ENCODE results near the gene B4GAT1. TPM values are rescaled to one million over a fixed set of nuclear protein-coding genes. Genes with fewer than 3 reads are reported as not detected.

Gene B4GAT1
- polyA plus RNA-seq, 2 of the 4 experiments (the other 2 are of a cell fraction): 11.0 to 18.0 TPM

GRCh38 chr11:66328302-66329144 is 18.9 kb downstream of the B4GAT1 start (continued):
- TF ChIP-seq HOXB5 (CRISPR knock-in tag; IDR thresholded peaks at IDR 0.05) (no peak), CBX2 (IDR thresholded peaks at IDR 0.05; ENCODE audit: borderline replicate concordance, low read depth) (no peak), ZC3H11A (IDR thresholded peaks at IDR 0.05) (no peak), REST (IDR thresholded peaks at IDR 0.05) (no peak), E2F6 (IDR thresholded peaks at IDR 0.05; ENCODE audit: borderline replicate concordance, low read depth) (peak; percentile 87; the same call in 1 of the 2 replicates), KDM1A (IDR thresholded peaks at IDR 0.05; ENCODE audit: low read depth) (no peak), MAZ (IDR thresholded peaks at IDR 0.05; ENCODE audit: borderline replicate concordance, low read depth, low read length) (no peak), EP300 (IDR thresholded peaks at IDR 0.05) (no peak), HMGXB4 (CRISPR knock-in tag; IDR thresholded peaks at IDR 0.05; ENCODE audit: borderline replicate concordance) (no peak), POLR2A (IDR thresholded peaks at IDR 0.05; ENCODE audit: low read length) (no peak), ZSCAN20 (CRISPR knock-in tag; IDR thresholded peaks at IDR 0.05) (no peak), POLR2AphosphoS2 (conservative IDR thresholded peaks at IDR 0.05; ENCODE audit: low read length) (no peak), HOXA7 (CRISPR knock-in tag; IDR thresholded peaks at IDR 0.05) (no peak), FOSB (CRISPR knock-in tag; IDR thresholded peaks at IDR 0.05) (no peak), GATA3 (IDR thresholded peaks at IDR 0.05; ENCODE audit: borderline replicate concordance) (no peak), USF2 (IDR thresholded peaks at IDR 0.05) (peak; percentile 71), FOXS1 (CRISPR knock-in tag; IDR thresholded peaks at IDR 0.05) (no peak), JUN (IDR thresholded peaks at IDR 0.05) (no peak), BCL3 (IDR thresholded peaks at IDR 0.05) (no peak), JUNB (IDR thresholded peaks at IDR 0.05) (no peak), RCOR1 (IDR thresholded peaks at IDR 0.05; ENCODE audit: low read depth, low read length) (no peak), RARB (CRISPR knock-in tag; IDR thresholded peaks at IDR 0.05) (no peak), TFCP2L1 (CRISPR knock-in tag; IDR thresholded peaks at IDR 0.05) (0 out of 2 replicates have a peak, but pooled peaks have one; percentile 59), NR3C1 (IDR thresholded peaks at IDR 0.05) (no peak), PHF8 (IDR thresholded peaks at IDR 0.05; ENCODE audit: borderline replicate concordance, low read depth) (no peak), ESRRA (IDR thresholded peaks at IDR 0.05; ENCODE audit: borderline replicate concordance, low read length) (no peak), EHMT2 (IDR thresholded peaks at IDR 0.05; ENCODE audit: low read depth) (no peak), SMC3 (IDR thresholded peaks at IDR 0.05) (peak; percentile 96), CHD2 (IDR thresholded peaks at IDR 0.05; ENCODE audit: low read length, partially characterized antibody) (no peak), CEBPB (IDR thresholded peaks at IDR 0.05) (no peak), NPAS2 (CRISPR knock-in tag; IDR thresholded peaks at IDR 0.05; ENCODE audit: borderline replicate concordance) (peak; percentile 74; the same call in 1 of the 2 replicates), KDM5A (IDR thresholded peaks at IDR 0.05) (no peak), CTCF (IDR thresholded peaks at IDR 0.05) (peak; percentile 93), RFX5 (IDR thresholded peaks at IDR 0.05) (no peak)
